CD4-positive, CD25-positive, alpha-beta regulatory T cell (primary cell): ENCODE data around the gene AFF1. TPM values are rescaled to one million over a fixed set of nuclear protein-coding genes. Genes with fewer than 3 reads are reported as not detected.
A peak's percentile ranks its signal among the peaks of the same experiment; 100 is the strongest.

Experiments
- ATAC-seq, 2 donors: fragments of 150-1000 bp; cut with Tn5 transposase; one replicate each; pipeline ENCODE4 v1.10.0; 2021; ENCODE audit warnings: low read depth in 2 of 2, moderate number of reproducible peaks in 2 of 2, moderate library complexity in 1 of 2
- DNase-seq, 3 donors: peaks; one replicate each; pipeline versions ENCODE4 v3.0.0 to v3.0.0-alpha.2; 2012 to 2022; ENCODE audit warnings: mixed read lengths in 1 of 3
- H3K27ac ChIP-seq: one replicate; pipeline ENCODE4 v1.7.0; 2013; ENCODE audit warnings: mild to moderate bottlenecking, low read length; ENCODE audit not compliant: insufficient read depth, poor library complexity, severe bottlenecking
- H3K27me3 ChIP-seq: one replicate; pipeline ENCODE4 v1.7.0; 2013; ENCODE audit warnings: low read length; ENCODE audit not compliant: control insufficient read depth, insufficient read depth
- H3K36me3 ChIP-seq: one replicate; pipeline ENCODE4 v1.7.0; 2013; ENCODE audit warnings: mild to moderate bottlenecking, low read length, moderate library complexity; ENCODE audit not compliant: control insufficient read depth, insufficient read depth
- H3K4me1 ChIP-seq: 2 replicates; pipeline ENCODE4 v1.7.0; 2013; ENCODE audit warnings: mild to moderate bottlenecking, low read length; ENCODE audit not compliant: insufficient read depth, control insufficient read depth, poor library complexity, severe bottlenecking
- H3K4me3 ChIP-seq: one replicate; pipeline ENCODE4 v1.7.0; 2013; ENCODE audit warnings: low read depth, mild to moderate bottlenecking, low read length, moderate library complexity
- H3K9me3 ChIP-seq, 2 experiments: 1 replicate in 1 of 2; 2 replicates in 1 of 2; pipeline ENCODE4 v1.7.0; 2013; ENCODE audit warnings: low read length in 2 of 2, mild to moderate bottlenecking in 1 of 2, moderate library complexity in 1 of 2; ENCODE audit not compliant: control insufficient read depth in 2 of 2
- H3K27ac Mint-ChIP-seq, 3 donors: one replicate each; pipeline ENCODE4 v1.8.0; 2020 to 2022; ENCODE audit warnings: mild to moderate bottlenecking in 3 of 3, mixed read lengths in 3 of 3, moderate library complexity in 2 of 3
- H3K27me3 Mint-ChIP-seq: one replicate; pipeline ENCODE4 v1.8.0; 2022; ENCODE audit warnings: mild to moderate bottlenecking, mixed read lengths
- H3K36me3 Mint-ChIP-seq: one replicate; pipeline ENCODE4 v1.8.0; 2020; ENCODE audit warnings: mixed read lengths
- H3K4me1 Mint-ChIP-seq, 4 donors: one replicate each; pipeline ENCODE4 v1.8.0; 2020 to 2022; ENCODE audit warnings: mixed read lengths in 4 of 4, mild to moderate bottlenecking in 1 of 4
- H3K4me3 Mint-ChIP-seq, 4 donors: one replicate each; pipeline ENCODE4 v1.8.0; 2020 to 2022; ENCODE audit warnings: mild to moderate bottlenecking in 4 of 4, mixed read lengths in 4 of 4, moderate library complexity in 3 of 4
- H3K9me3 Mint-ChIP-seq, 7 donors: one replicate each; pipeline ENCODE4 v1.8.0; 2020 to 2022; ENCODE audit warnings: mixed read lengths in 7 of 7, mild to moderate bottlenecking in 3 of 7, moderate library complexity in 2 of 7
- polyA plus RNA-seq, 4 donors: library from polyadenylated mRNA; unstranded; fragments of 300-500 nt; fragmentation: Illumina TruSeq; gene quantifications; one replicate each; pipeline ENCODE4 v1.2.3, GENCODE V29; 2021
- total RNA-seq: library from RNA; stranded (reverse); gene quantifications from one replicate; pipeline ENCODE4 v1.2.3, GENCODE V29; 2022

Gene AFF1
- total and polyA plus RNA-seq, 5 donors from 2014 or later = 18.1 to 122 (median 37.4) TPM

- no peak for ATAC-seq
- H3K9me3 Mint-ChIP-seq = no peaks in the 10 kb centered on the region
- peak overlapping the region in 2 of 3 donors; percentile 33 to 73 for H3K27ac Mint-ChIP-seq
- no peak overlapping the region for H3K4me3 Mint-ChIP-seq
- no peaks in the 10 kb centered on the region for H3K27me3 Mint-ChIP-seq
- Histone ChIP-seq H3K27me3 (no peaks in the 10 kb centered on the region), H3K4me1 (no peaks in the 10 kb centered on the region), H3K27ac (no peak overlapping the region), H3K36me3 (peaks cover 63% of the 10 kb centered on the region), H3K9me3 (no peaks in the 10 kb centered on the region), H3K4me3 (no peak overlapping the region)
- peaks cover 49% of the 10 kb centered on the region for H3K36me3 Mint-ChIP-seq
- no peak for DNase-seq
- H3K4me1 Mint-ChIP-seq = peaks cover 10 to 28% (median 18%) of the 10 kb centered on the region in 4 donors
Measured at GRCh38 chr4:87116231-87116630, 181.4 kb downstream of the AFF1 start.

- Histone ChIP-seq H3K27ac (no peak overlapping the region), H3K4me1 (no peaks in the 10 kb centered on the region), H3K9me3 (no peaks in the 10 kb centered on the region), H3K36me3 (peaks cover 60% of the 10 kb centered on the region), H3K27me3 (no peaks in the 10 kb centered on the region), H3K4me3 (no peak overlapping the region)
- no peaks in the 10 kb centered on the region for H3K27me3 Mint-ChIP-seq
- H3K4me1 Mint-ChIP-seq = peaks cover 20 to 33% (median 27%) of the 10 kb centered on the region in 4 donors
- H3K27ac Mint-ChIP-seq = peak overlapping the region in 2 of 3 donors; percentile 33 to 73
- no peak for ATAC-seq
- H3K36me3 Mint-ChIP-seq = peaks cover 45% of the 10 kb centered on the region
- no peak for DNase-seq
- no peaks in the 10 kb centered on the region for H3K9me3 Mint-ChIP-seq
- H3K4me3 Mint-ChIP-seq = no peak overlapping the region
Measured at GRCh38 chr4:87117051-87117731, 182.4 kb downstream of the AFF1 start.

- Mint-ChIP-seq H3K27ac (no peak overlapping the region), H3K9me3 (no peaks in the 10 kb centered on the region), H3K36me3 (peaks cover 40% of the 10 kb centered on the region), H3K4me1 (peaks cover 24 to 33% (median 27%) of the 10 kb centered on the region in 4 donors), H3K27me3 (no peaks in the 10 kb centered on the region), H3K4me3 (no peak overlapping the region)
- no peak overlapping the region for H3K4me3 ChIP-seq
- H3K36me3 ChIP-seq = peaks cover 56% of the 10 kb centered on the region
- no peak for ATAC-seq
- H3K27ac ChIP-seq = no peak overlapping the region
- DNase-seq = no peak
- no peaks in the 10 kb centered on the region for H3K9me3 ChIP-seq
- no peaks in the 10 kb centered on the region for H3K27me3 ChIP-seq
- no peaks in the 10 kb centered on the region for H3K4me1 ChIP-seq
Measured at GRCh38 chr4:87117732-87118075, 182.9 kb downstream of the AFF1 start.

- no peak for DNase-seq
- H3K27me3 ChIP-seq = no peaks in the 10 kb centered on the region
- ATAC-seq = no peak
- H3K4me1 ChIP-seq = no peaks in the 10 kb centered on the region
- H3K27ac Mint-ChIP-seq = no peak overlapping the region
- H3K4me3 Mint-ChIP-seq = no peak overlapping the region
- H3K9me3 Mint-ChIP-seq = no peaks in the 10 kb centered on the region
- no peak overlapping the region for H3K4me3 ChIP-seq
- peaks cover 37% of the 10 kb centered on the region for H3K36me3 Mint-ChIP-seq
- H3K4me1 Mint-ChIP-seq = peaks cover 24 to 33% (median 26%) of the 10 kb centered on the region in 4 donors
- peaks cover 56% of the 10 kb centered on the region for H3K36me3 ChIP-seq
- H3K9me3 ChIP-seq = no peaks in the 10 kb centered on the region
- no peaks in the 10 kb centered on the region for H3K27me3 Mint-ChIP-seq
- H3K27ac ChIP-seq = no peak overlapping the region
Measured at GRCh38 chr4:87118421-87118820, 183.6 kb downstream of the AFF1 start.

- H3K4me3 ChIP-seq = no peak overlapping the region
- DNase-seq = no peak
- no peak overlapping the region for H3K27ac Mint-ChIP-seq
Measured at GRCh38 chr4:87118826-87119225, 184.0 kb downstream of the AFF1 start.

GRCh38 chr4:87120010-87120409, 185.2 kb downstream of the AFF1 start:
- Mint-ChIP-seq H3K9me3 (no peaks in the 10 kb centered on the region), H3K27ac (peak overlapping the region in 1 of 3 donors; percentile 18), H3K4me3 (no peak overlapping the region), H3K36me3 (peaks cover 43% of the 10 kb centered on the region), H3K27me3 (no peaks in the 10 kb centered on the region), H3K4me1 (peaks cover 24 to 33% (median 28%) of the 10 kb centered on the region in 4 donors)
- ATAC-seq (no peak), DNase-seq (no peak)
- no peak overlapping the region for H3K4me3 ChIP-seq
- H3K27ac ChIP-seq = no peak overlapping the region
- peaks cover 60% of the 10 kb centered on the region for H3K36me3 ChIP-seq
- H3K4me1 ChIP-seq = no peaks in the 10 kb centered on the region
- H3K27me3 ChIP-seq = no peaks in the 10 kb centered on the region
- no peaks in the 10 kb centered on the region for H3K9me3 ChIP-seq

More at GRCh38 chr4:87118826-87119225, 184.0 kb downstream of the AFF1 start:
- no peaks in the 10 kb centered on the region for H3K9me3 Mint-ChIP-seq
- Histone ChIP-seq H3K9me3 (no peaks in the 10 kb centered on the region), H3K36me3 (peaks cover 57% of the 10 kb centered on the region), H3K27ac (no peak overlapping the region), H3K27me3 (no peaks in the 10 kb centered on the region), H3K4me1 (no peaks in the 10 kb centered on the region)
- no peaks in the 10 kb centered on the region for H3K27me3 Mint-ChIP-seq
- no peak for ATAC-seq
- no peak overlapping the region for H3K4me3 Mint-ChIP-seq
- H3K36me3 Mint-ChIP-seq = peaks cover 37% of the 10 kb centered on the region
- H3K4me1 Mint-ChIP-seq = peaks cover 24 to 33% (median 28%) of the 10 kb centered on the region in 4 donors

- ATAC-seq (no peak), DNase-seq (no peak)
- Mint-ChIP-seq H3K4me3 (no peak overlapping the region), H3K27ac (peak overlapping the region in 1 of 3 donors; percentile 34), H3K9me3 (no peaks in the 10 kb centered on the region), H3K36me3 (peaks cover 48% of the 10 kb centered on the region), H3K27me3 (no peaks in the 10 kb centered on the region), H3K4me1 (peaks cover 24 to 33% (median 28%) of the 10 kb centered on the region in 4 donors)
- Histone ChIP-seq H3K9me3 (no peaks in the 10 kb centered on the region), H3K4me3 (no peak overlapping the region), H3K27me3 (no peaks in the 10 kb centered on the region), H3K36me3 (peaks cover 60% of the 10 kb centered on the region), H3K27ac (no peak overlapping the region), H3K4me1 (no peaks in the 10 kb centered on the region)
Measured at GRCh38 chr4:87120411-87121162, 185.8 kb downstream of the AFF1 start.
